Measurements from ENCODE around the gene CRIP3.

DNA sequence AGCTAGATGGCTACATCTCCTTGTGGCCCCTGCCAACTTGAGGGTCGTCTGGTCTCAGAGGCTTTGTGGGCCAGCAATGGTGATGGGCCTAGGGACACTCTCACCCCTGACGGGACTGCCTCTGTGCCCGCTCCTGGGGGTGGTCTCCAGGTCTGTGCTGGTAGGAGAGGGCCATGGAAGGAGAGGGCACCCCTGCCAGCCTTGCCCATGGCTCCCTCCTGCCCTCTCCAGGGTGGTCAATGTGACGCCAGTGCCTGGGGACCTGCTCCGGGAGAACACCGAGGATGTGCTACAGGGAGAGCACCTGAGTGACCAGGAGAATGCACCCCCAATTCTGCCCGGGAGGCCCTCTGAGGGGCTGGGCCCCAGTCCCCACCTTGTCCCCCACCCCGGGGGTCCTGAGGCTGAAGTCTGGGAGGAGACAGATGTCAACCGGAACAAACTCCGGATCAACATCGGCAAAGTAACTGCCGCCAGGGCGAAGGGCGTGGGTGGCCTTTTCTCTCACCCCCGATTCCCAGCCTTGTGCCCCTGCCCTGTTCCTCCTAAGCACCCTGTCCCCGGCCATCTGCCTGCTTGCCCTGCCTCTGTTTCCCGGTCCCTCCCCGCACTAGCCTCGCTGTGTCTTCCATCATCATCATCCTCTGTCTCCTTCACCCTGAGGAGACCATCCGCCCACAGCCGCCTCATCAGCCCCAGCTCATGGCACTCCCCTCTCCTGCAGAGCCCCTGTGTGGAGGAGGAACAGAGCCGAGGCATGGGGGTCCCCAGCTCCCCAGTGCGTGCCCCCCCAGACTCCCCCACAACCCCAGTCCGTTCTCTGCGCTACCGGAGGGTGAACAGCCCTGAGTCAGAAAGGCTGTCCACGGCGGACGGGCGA is 49.6 kb downstream of the CRIP3 start:
- TF ChIP-seq POLR2AphosphoS5 (IDR thresholded peaks at IDR 0.05; ENCODE audit: low read depth, low read length), result no peak
- no peak for TF ChIP-seq POLR2A (IDR thresholded peaks at IDR 0.05; ENCODE audit: low read depth, low read length)
- no peak for TF ChIP-seq POU2F2 (IDR thresholded peaks at IDR 0.05; ENCODE audit: low read depth, low read length)
- no peak for TF ChIP-seq TAF1 (IDR thresholded peaks at IDR 0.05; ENCODE audit: low read depth, low read length)
